Mesenchymal stem cell (in vitro differentiated cells and primary cell): ENCODE data around the gene PODXL2.
A peak's percentile ranks its signal among the peaks of the same experiment; 100 is the strongest.

ENCODE experiments used
- DNase-seq: peaks from one replicate; pipeline ENCODE4 v3.0.0-alpha.2; 2013
- H2AFZ ChIP-seq: one replicate; pipeline ENCODE4 v1.6.1; 2013; ENCODE audit warnings: low read depth, mild to moderate bottlenecking, control low read depth, inconsistent platforms, low read length, moderate library complexity
- H2AK5ac ChIP-seq: 2 replicates; pipeline ENCODE4 v1.6.1; 2013; ENCODE audit warnings: low read length, moderate library complexity, mild to moderate bottlenecking, inconsistent platforms; ENCODE audit not compliant: severe bottlenecking
- H2BK120ac ChIP-seq: one replicate; pipeline ENCODE4 v1.6.1; 2013; ENCODE audit warnings: low read depth, mild to moderate bottlenecking, inconsistent platforms, low read length, moderate library complexity
- H2BK12ac ChIP-seq, 2 experiments: one replicate each; pipeline ENCODE4 v1.6.1; 2013; ENCODE audit warnings: inconsistent platforms in 2 of 2, low read length in 2 of 2, mild to moderate bottlenecking in 2 of 2, moderate library complexity in 2 of 2, control low read depth in 1 of 2
- H2BK15ac ChIP-seq: one replicate; pipeline ENCODE4 v1.6.1; 2013; ENCODE audit warnings: mild to moderate bottlenecking, low read depth, inconsistent platforms; ENCODE audit not compliant: poor library complexity, severe bottlenecking
- H2BK5ac ChIP-seq: 2 replicates; pipeline ENCODE4 v1.6.1; 2013; ENCODE audit warnings: low read depth, mild to moderate bottlenecking, low read length, control low read depth, inconsistent platforms; ENCODE audit not compliant: poor library complexity, severe bottlenecking
- H3K14ac ChIP-seq, 2 experiments: one replicate each; pipeline ENCODE4 v1.6.1; 2013; ENCODE audit warnings: inconsistent platforms in 2 of 2, low read length in 2 of 2, control low read depth in 1 of 2, mild to moderate bottlenecking in 1 of 2, moderate library complexity in 1 of 2
- H3K18ac ChIP-seq, 2 experiments: one replicate each; pipeline ENCODE4 v1.6.1; 2013; ENCODE audit warnings: inconsistent platforms in 2 of 2, low read length in 2 of 2, control low read depth in 1 of 2, low read depth in 1 of 2, mild to moderate bottlenecking in 1 of 2
- H3K23ac ChIP-seq, 2 experiments: one replicate each; pipeline ENCODE4 v1.6.1; 2013; ENCODE audit warnings: inconsistent platforms in 2 of 2, low read length in 2 of 2, mild to moderate bottlenecking in 2 of 2, moderate library complexity in 2 of 2, control low read depth in 1 of 2
- H3K27ac ChIP-seq: 2 replicates; pipeline ENCODE4 v1.5.1; 2013; ENCODE audit warnings: mild to moderate bottlenecking, moderate library complexity, low read length, control low read depth, inconsistent platforms; ENCODE audit not compliant: poor library complexity, severe bottlenecking
- H3K27me3 ChIP-seq, 2 experiments: 2 replicates each; pipeline versions ENCODE4 v1.6.1 to v1.7.0; 2013; ENCODE audit warnings: low read length in 2 of 2, mild to moderate bottlenecking in 2 of 2, moderate library complexity in 2 of 2, control low read depth in 1 of 2, inconsistent platforms in 1 of 2; ENCODE audit not compliant: control insufficient read depth in 1 of 2, insufficient read depth in 1 of 2
- H3K36me3 ChIP-seq, 2 experiments: 2 replicates each; pipeline versions ENCODE4 v1.6.1 to v1.7.0; 2013; ENCODE audit warnings: low read length in 2 of 2, control low read depth in 1 of 2, inconsistent platforms in 1 of 2, low read depth in 1 of 2, mild to moderate bottlenecking in 1 of 2; ENCODE audit not compliant: insufficient read depth in 2 of 2, control insufficient read depth in 1 of 2
- H3K4ac ChIP-seq, 2 experiments: one replicate each; pipeline ENCODE4 v1.6.1; 2013; ENCODE audit warnings: inconsistent platforms in 2 of 2, low read length in 2 of 2, mild to moderate bottlenecking in 2 of 2, moderate library complexity in 2 of 2, control low read depth in 1 of 2, low read depth in 1 of 2
- H3K4me1 ChIP-seq: 2 replicates; pipeline ENCODE4 v1.6.1; 2013; ENCODE audit warnings: low read depth, low read length, control low read depth; ENCODE audit not compliant: control insufficient read depth, insufficient read depth
- H3K4me2 ChIP-seq: 2 replicates; pipeline ENCODE4 v1.6.1; 2013; ENCODE audit warnings: low read length, mild to moderate bottlenecking, inconsistent platforms; ENCODE audit not compliant: poor library complexity, severe bottlenecking
- H3K4me3 ChIP-seq, 2 experiments: 2 replicates each; pipeline versions ENCODE4 v1.5.1 to v1.7.0; 2013; ENCODE audit warnings: low read length in 2 of 2, mild to moderate bottlenecking in 2 of 2, control low read depth in 1 of 2, low read depth in 1 of 2; ENCODE audit not compliant: insufficient read depth in 1 of 2
- H3K79me1 ChIP-seq: replicated peaks from 2 replicates; pipeline ENCODE4 v1.6.1; 2013; ENCODE audit warnings: mild to moderate bottlenecking, control low read depth, low read length, inconsistent platforms; ENCODE audit not compliant: poor library complexity, severe bottlenecking
- H3K9ac ChIP-seq: 2 replicates; pipeline ENCODE4 v1.7.0; 2013; ENCODE audit warnings: mild to moderate bottlenecking, low read length, moderate library complexity
- H3K9me3 ChIP-seq: 2 replicates; pipeline ENCODE4 v1.7.0; 2013; ENCODE audit warnings: mild to moderate bottlenecking, low read length; ENCODE audit not compliant: control insufficient read depth
- H4K8ac ChIP-seq: one replicate; pipeline ENCODE4 v1.6.1; 2013; ENCODE audit warnings: inconsistent platforms, mild to moderate bottlenecking, low read length, moderate library complexity
- H4K91ac ChIP-seq: one replicate; pipeline ENCODE4 v1.6.1; 2013; ENCODE audit warnings: mild to moderate bottlenecking, low read length, inconsistent platforms
- WGBS: methylation state at CpG from one replicate; pipeline ENCODE4 v1.1.7; 2013; ENCODE audit warnings: mixed read lengths; 5-methylcytosine and 5-hydroxymethylcytosine counted together

Gene PODXL2

GRCh38 chr3:127661600-127661999 is 32.6 kb downstream of the PODXL2 start:
- H4K91ac ChIP-seq, result no peak overlapping the region
- H2AK5ac ChIP-seq, result no peak overlapping the region
- H3K23ac ChIP-seq, result no peak overlapping the region
- no peak overlapping the region for H3K27ac ChIP-seq
- no peak overlapping the region for H4K8ac ChIP-seq
- no peak overlapping the region for H3K4ac ChIP-seq
- no peak overlapping the region for H2AFZ ChIP-seq
- no peaks in the 10 kb centered on the region for H3K36me3 ChIP-seq
- H3K4me3 ChIP-seq, result no peak overlapping the region
- no peaks in the 10 kb centered on the region for H3K79me1 ChIP-seq
- H2BK120ac ChIP-seq, result no peak overlapping the region
- H3K4me2 ChIP-seq, result no peak overlapping the region
- no peak overlapping the region for H3K9ac ChIP-seq
- no peak overlapping the region for H3K18ac ChIP-seq
- no peak overlapping the region for H3K14ac ChIP-seq
- H2BK12ac ChIP-seq, result no peak overlapping the region
- H3K4me1 ChIP-seq, result no peaks in the 10 kb centered on the region
- no peak overlapping the region for H2BK15ac ChIP-seq
- WGBS, result 98% methylated on average over 5 of the region's 5 CpGs
- H3K9me3 ChIP-seq, result no peaks in the 10 kb centered on the region
- no peak for DNase-seq
- no peak overlapping the region for H2BK5ac ChIP-seq
- no peaks in the 10 kb centered on the region for H3K27me3 ChIP-seq

GRCh38 chr3:127662001-127662469 is 33.0 kb downstream of the PODXL2 start:
- Histone ChIP-seq H3K9ac (no peak overlapping the region), H3K4ac (no peak overlapping the region), H3K4me3 (no peak overlapping the region), H3K9me3 (no peaks in the 10 kb centered on the region), H2AK5ac (no peak overlapping the region), H3K18ac (no peak overlapping the region), H4K8ac (no peak overlapping the region), H2AFZ (no peak overlapping the region), H3K23ac (no peak overlapping the region), H3K36me3 (no peaks in the 10 kb centered on the region), H2BK15ac (peak overlapping the region; percentile 75), H2BK120ac (no peak overlapping the region), H3K4me1 (no peaks in the 10 kb centered on the region), H4K91ac (no peak overlapping the region), H3K27me3 (no peaks in the 10 kb centered on the region), H3K79me1 (no peaks in the 10 kb centered on the region), H2BK5ac (no peak overlapping the region), H3K27ac (no peak overlapping the region), H2BK12ac (no peak overlapping the region), H3K4me2 (no peak overlapping the region), H3K14ac (no peak overlapping the region)
- 93% methylated on average over 10 of the region's 11 CpGs for WGBS
- DNase-seq, result no peak

GRCh38 chr3:127663151-127663550 is 34.2 kb downstream of the PODXL2 start:
- Histone ChIP-seq H3K14ac (no peak overlapping the region), H4K8ac (no peak overlapping the region), H3K23ac (no peak overlapping the region), H3K18ac (no peak overlapping the region), H3K4me3 (no peak overlapping the region), H3K4me1 (no peaks in the 10 kb centered on the region), H2AK5ac (no peak overlapping the region), H2BK15ac (no peak overlapping the region), H3K9ac (no peak overlapping the region), H3K4me2 (no peak overlapping the region), H2BK12ac (no peak overlapping the region), H2BK5ac (no peak overlapping the region), H3K36me3 (no peaks in the 10 kb centered on the region), H3K27me3 (no peaks in the 10 kb centered on the region), H3K4ac (no peak overlapping the region), H3K79me1 (no peaks in the 10 kb centered on the region), H3K9me3 (no peaks in the 10 kb centered on the region), H2BK120ac (no peak overlapping the region), H3K27ac (no peak overlapping the region), H4K91ac (no peak overlapping the region), H2AFZ (no peak overlapping the region)
- WGBS, result 97% methylated on average over 4 of the region's 5 CpGs
- DNase-seq, result no peak

- Histone ChIP-seq H3K4me1 (no peaks in the 10 kb centered on the region), H3K4me3 (no peak overlapping the region), H3K14ac (no peak overlapping the region), H3K9ac (no peak overlapping the region), H3K4me2 (no peak overlapping the region), H3K27me3 (no peaks in the 10 kb centered on the region), H3K27ac (no peak overlapping the region), H2AK5ac (no peak overlapping the region), H4K8ac (no peak overlapping the region), H2BK5ac (no peak overlapping the region), H3K9me3 (no peaks in the 10 kb centered on the region), H3K79me1 (no peaks in the 10 kb centered on the region), H3K4ac (no peak overlapping the region), H4K91ac (no peak overlapping the region), H3K18ac (no peak overlapping the region), H2BK15ac (no peak overlapping the region), H2AFZ (no peak overlapping the region), H2BK120ac (no peak overlapping the region), H3K36me3 (no peaks in the 10 kb centered on the region), H2BK12ac (no peak overlapping the region), H3K23ac (no peak overlapping the region)
- WGBS, result 83% methylated on average over 1 of the region's 2 CpGs
- no peak for DNase-seq
Observed at GRCh38 chr3:127665165-127665564, 36.2 kb downstream of the PODXL2 start.
